DOHH2 (cell line): ENCODE results near the gene VANGL2.
"Not testable (repeated sequence)": the region's sequence is repeated elsewhere in the genome, so short reads cannot be mapped to it uniquely, and the experiment has no call there.

Source experiments
- EZH2phosphoT487 ChIP-seq: fragments of 200-600 bp; sonication (generic); IDR thresholded peaks from 2 replicates; pipeline ENCODE4 v1.6.1; 2017; ENCODE audit warnings: borderline replicate concordance, mild to moderate bottlenecking, antibody characterized with exemption, low read length, moderate library complexity, mixed read lengths
- TF ChIP-seq, protein P1 (sequence below): fragments of 200-600 bp; sonication (generic); IDR thresholded peaks from one replicate; pipeline ENCODE4 v1.5.1; 2014; ENCODE audit warnings: antibody characterized with exemption, mild to moderate bottlenecking, low read depth, low read length; ENCODE audit not compliant: poor library complexity, severe bottlenecking

DNA sequence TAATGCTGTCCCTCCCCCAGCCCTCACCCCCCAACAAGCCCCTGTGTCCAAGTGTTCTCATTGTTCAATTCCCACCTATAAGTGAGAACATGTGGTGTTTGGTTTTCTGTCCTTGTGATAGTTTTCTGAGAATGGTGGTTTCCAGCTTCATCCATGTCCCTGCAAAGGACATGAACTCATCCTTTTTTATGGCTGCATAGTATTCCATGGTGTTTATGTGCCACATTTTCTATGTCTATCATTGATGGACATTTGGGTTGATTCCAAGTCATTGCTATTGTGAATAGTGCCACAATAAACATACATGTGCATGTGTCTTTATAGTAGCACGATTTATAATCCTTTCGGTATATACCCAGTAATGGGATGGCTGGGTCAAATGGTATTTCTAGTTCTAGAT, 15.6 kb upstream of the VANGL2 start:
- TF ChIP-seq, protein P1, sequence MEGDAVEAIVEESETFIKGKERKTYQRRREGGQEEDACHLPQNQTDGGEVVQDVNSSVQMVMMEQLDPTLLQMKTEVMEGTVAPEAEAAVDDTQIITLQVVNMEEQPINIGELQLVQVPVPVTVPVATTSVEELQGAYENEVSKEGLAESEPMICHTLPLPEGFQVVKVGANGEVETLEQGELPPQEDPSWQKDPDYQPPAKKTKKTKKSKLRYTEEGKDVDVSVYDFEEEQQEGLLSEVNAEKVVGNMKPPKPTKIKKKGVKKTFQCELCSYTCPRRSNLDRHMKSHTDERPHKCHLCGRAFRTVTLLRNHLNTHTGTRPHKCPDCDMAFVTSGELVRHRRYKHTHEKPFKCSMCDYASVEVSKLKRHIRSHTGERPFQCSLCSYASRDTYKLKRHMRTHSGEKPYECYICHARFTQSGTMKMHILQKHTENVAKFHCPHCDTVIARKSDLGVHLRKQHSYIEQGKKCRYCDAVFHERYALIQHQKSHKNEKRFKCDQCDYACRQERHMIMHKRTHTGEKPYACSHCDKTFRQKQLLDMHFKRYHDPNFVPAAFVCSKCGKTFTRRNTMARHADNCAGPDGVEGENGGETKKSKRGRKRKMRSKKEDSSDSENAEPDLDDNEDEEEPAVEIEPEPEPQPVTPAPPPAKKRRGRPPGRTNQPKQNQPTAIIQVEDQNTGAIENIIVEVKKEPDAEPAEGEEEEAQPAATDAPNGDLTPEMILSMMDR = not testable (repeated sequence)
- not testable (repeated sequence) for TF ChIP-seq EZH2phosphoT487
